ENCODE data around the gene EXOC2.
A peak's percentile ranks its signal among the peaks of the same experiment; 100 is the strongest.
"Not testable (repeated sequence)": the region's sequence is repeated elsewhere in the genome, so short reads cannot be mapped to it uniquely, and the experiment has no call there.

EXOC2 gene

GRCh38 chr6:593139-593906 lies 99.6 kb downstream of the EXOC2 start:
- peak; percentile 23 to 66 (median 48) for DNase-seq (ENCODE audit: low read depth in 3 of 3)

- DNase-seq (ENCODE audit: low read depth in 3 of 3), result no peak
Measured at GRCh38 chr6:589090-589489, 103.8 kb downstream of the EXOC2 start.

GRCh38 chr6:586553-586952 lies 106.4 kb downstream of the EXOC2 start:
- DNase-seq (ENCODE audit: low read depth in 3 of 3), result no peak

GRCh38 chr6:583635-584034 lies 109.3 kb downstream of the EXOC2 start:
- no peak for DNase-seq (ENCODE audit: low read depth in 3 of 3)

GRCh38 chr6:583116-583515 lies 109.8 kb downstream of the EXOC2 start:
- DNase-seq (ENCODE audit: low read depth in 3 of 3), result no peak

- DNase-seq (ENCODE audit: low read depth in 3 of 3), result no peak
Measured at GRCh38 chr6:582370-582769, 110.6 kb downstream of the EXOC2 start.

- DNase-seq (ENCODE audit: low read depth in 3 of 3), result no peak
Measured at GRCh38 chr6:579339-579738, 113.6 kb downstream of the EXOC2 start.

- DNase-seq (ENCODE audit: low read depth in 3 of 3), result no peak
Measured at GRCh38 chr6:572596-573265, 120.2 kb downstream of the EXOC2 start.

GRCh38 chr6:571892-572291 lies 121.0 kb downstream of the EXOC2 start:
- DNase-seq (ENCODE audit: low read depth in 3 of 3), result no peak

- no peak for DNase-seq (ENCODE audit: low read depth in 3 of 3)
Measured at GRCh38 chr6:570825-571224, 122.1 kb downstream of the EXOC2 start.

GRCh38 chr6:568954-569523 lies 123.9 kb downstream of the EXOC2 start:
- no peak for DNase-seq (ENCODE audit: low read depth in 3 of 3)

- no peak for DNase-seq (ENCODE audit: low read depth in 3 of 3)
Measured at GRCh38 chr6:568085-568484, 124.9 kb downstream of the EXOC2 start.

GRCh38 chr6:563863-564262 lies 129.1 kb downstream of the EXOC2 start:
- no peak for DNase-seq (ENCODE audit: low read depth in 3 of 3)

- no peak for DNase-seq (ENCODE audit: low read depth in 3 of 3)
Measured at GRCh38 chr6:562052-562676, 130.8 kb downstream of the EXOC2 start.

- not testable (repeated sequence) for DNase-seq (ENCODE audit: low read depth in 3 of 3)
Measured at GRCh38 chr6:561335-561734, 131.6 kb downstream of the EXOC2 start.

GRCh38 chr6:558959-559358 lies 134.0 kb downstream of the EXOC2 start:
- DNase-seq (ENCODE audit: low read depth in 3 of 3), result no peak

- no peak for DNase-seq (ENCODE audit: low read depth in 3 of 3)
Measured at GRCh38 chr6:558089-558488, 134.8 kb downstream of the EXOC2 start.

- DNase-seq (ENCODE audit: low read depth in 3 of 3), result no peak
Measured at GRCh38 chr6:551829-552350, 141.0 kb downstream of the EXOC2 start.

- peak in 1 of 3 experiments; percentile 47 for DNase-seq (ENCODE audit: low read depth in 3 of 3)
Measured at GRCh38 chr6:551405-551804, 141.5 kb downstream of the EXOC2 start.

- DNase-seq (ENCODE audit: low read depth in 3 of 3), result peak in 1 of 3 experiments; percentile 43
Measured at GRCh38 chr6:549906-550305, 143.0 kb downstream of the EXOC2 start.

- peak in 2 of 3 experiments; percentile 17 to 59 for DNase-seq (ENCODE audit: low read depth in 3 of 3)
Measured at GRCh38 chr6:548517-548916, 144.4 kb downstream of the EXOC2 start.

- DNase-seq (ENCODE audit: low read depth in 3 of 3), result no peak
Measured at GRCh38 chr6:548091-548490, 144.8 kb downstream of the EXOC2 start.
